GM19099 (cell line): ENCODE measurements around the gene CSNK1G3.

Source experiments
- POLR2A ChIP-seq: IDR thresholded peaks from 3 replicates; pipeline ENCODE4 v1.6.1; 2011; ENCODE audit warnings: low read depth; ENCODE audit not compliant: insufficient read length; ENCODE audit errors: extremely low read depth

Gene CSNK1G3

GRCh38 chr5:123582550-123583285, 70.7 kb downstream of the CSNK1G3 start:
- TF ChIP-seq POLR2A = no peak

- TF ChIP-seq POLR2A = no peak
Observed at GRCh38 chr5:123585871-123586270, 73.9 kb downstream of the CSNK1G3 start.

- TF ChIP-seq POLR2A = no peak
Observed at GRCh38 chr5:123594434-123594833, 82.5 kb downstream of the CSNK1G3 start.

GRCh38 chr5:123597018-123597417, 85.0 kb downstream of the CSNK1G3 start:
- TF ChIP-seq POLR2A = no peak

GRCh38 chr5:123598028-123598689, 86.2 kb downstream of the CSNK1G3 start:
- no peak for TF ChIP-seq POLR2A

- TF ChIP-seq POLR2A = no peak
Observed at GRCh38 chr5:123599171-123599570, 87.2 kb downstream of the CSNK1G3 start.

- no peak for TF ChIP-seq POLR2A
Observed at GRCh38 chr5:123601610-123602009, 89.6 kb downstream of the CSNK1G3 start.

- TF ChIP-seq POLR2A = no peak
Observed at GRCh38 chr5:123605822-123606221, 93.8 kb downstream of the CSNK1G3 start.

GRCh38 chr5:123610209-123610608, 98.2 kb downstream of the CSNK1G3 start:
- no peak for TF ChIP-seq POLR2A

- no peak for TF ChIP-seq POLR2A
Observed at GRCh38 chr5:123610665-123611405, 98.9 kb downstream of the CSNK1G3 start.

- TF ChIP-seq POLR2A = no peak
Observed at GRCh38 chr5:123611406-123611709, 99.4 kb downstream of the CSNK1G3 start.

GRCh38 chr5:123617561-123617960, 105.6 kb downstream of the CSNK1G3 start:
- no peak for TF ChIP-seq POLR2A

GRCh38 chr5:123626051-123626450, 114.1 kb downstream of the CSNK1G3 start:
- no peak for TF ChIP-seq POLR2A

GRCh38 chr5:123628860-123629544, 117.0 kb downstream of the CSNK1G3 start:
- TF ChIP-seq POLR2A = no peak

GRCh38 chr5:123636006-123636405, 124.0 kb downstream of the CSNK1G3 start:
- TF ChIP-seq POLR2A = no peak
